Neural cell (in vitro differentiated cells): ENCODE measurements around the gene ATP5F1A. TPM values are rescaled to one million over a fixed set of nuclear protein-coding genes. Genes with fewer than 3 reads are reported as not detected.

Experiments used
- H2AFZ ChIP-seq: fragments of 200-600, 300-800 bp; sonication (generic), shearing (Covaris generic); 2 replicates; pipeline ENCODE4 v1.6.0; 2014; ENCODE audit warnings: low read depth, mild to moderate bottlenecking, antibody characterized with exemption, low read length, moderate library complexity
- H3F3A ChIP-seq: fragments of 200-600 bp; shearing (Covaris generic); 2 replicates; pipeline ENCODE4 v1.6.1; 2016; ENCODE audit warnings: mild to moderate bottlenecking, moderate library complexity, mixed read lengths, antibody characterized with exemption, low read length; ENCODE audit not compliant: insufficient read depth, poor library complexity, severe bottlenecking
- H3K27ac ChIP-seq: fragments of 200-600, 300-800 bp; sonication (generic), shearing (Covaris generic); 2 replicates; pipeline ENCODE4 v1.5.1; 2014; ENCODE audit warnings: mild to moderate bottlenecking, low read length, moderate library complexity
- H3K27me3 ChIP-seq: fragments of 300-800, 200-600 bp; sonication (generic), shearing (Covaris generic); 2 replicates; pipeline ENCODE4 v1.6.0; 2014; ENCODE audit warnings: mild to moderate bottlenecking, low read depth, low read length, moderate library complexity; ENCODE audit not compliant: insufficient read depth
- H3K36me3 ChIP-seq: fragments of 300-800, 200-600 bp; sonication (generic), shearing (Covaris generic); 2 replicates; pipeline ENCODE4 v1.5.1; 2014; ENCODE audit warnings: mild to moderate bottlenecking, antibody characterized with exemption, low read length, moderate library complexity; ENCODE audit not compliant: insufficient read depth
- H3K4me2 ChIP-seq: fragments of 300-800, 200-600 bp; sonication (generic), shearing (Covaris generic); 2 replicates; pipeline ENCODE4 v1.6.0; 2014; ENCODE audit warnings: mild to moderate bottlenecking, low read length
- H3K4me3 ChIP-seq: fragments of 300-800, 200-600 bp; sonication (generic), shearing (Covaris generic); 2 replicates; pipeline ENCODE4 v1.5.1; 2014; ENCODE audit warnings: mild to moderate bottlenecking, low read length, moderate library complexity
- H3K79me2 ChIP-seq: fragments of 200-600 bp; shearing (Covaris generic); replicated peaks from 2 replicates; pipeline ENCODE4 v1.6.0; 2014; ENCODE audit warnings: mild to moderate bottlenecking, low read length, moderate library complexity; ENCODE audit not compliant: insufficient read depth
- H3K9ac ChIP-seq: fragments of 300-800, 200-600 bp; sonication (generic), shearing (Covaris generic); 2 replicates; pipeline ENCODE4 v1.6.1; 2016; ENCODE audit warnings: mild to moderate bottlenecking, low read length, mixed read lengths
- H3K9me2 ChIP-seq: fragments of 200-600 bp; shearing (Covaris generic); 2 replicates; pipeline ENCODE4 v1.6.1; 2016; ENCODE audit warnings: mild to moderate bottlenecking, low read length, mixed read lengths; ENCODE audit not compliant: insufficient read depth
- H3K9me3 ChIP-seq: fragments of 200-600, 300-800 bp; sonication (generic), shearing (Covaris generic); 2 replicates; pipeline ENCODE4 v1.6.1; 2016; ENCODE audit warnings: mild to moderate bottlenecking, mixed run types, low read length, moderate library complexity, mixed read lengths
- H4K20me1 ChIP-seq: fragments of 200-600 bp; shearing (Covaris generic); 2 replicates; pipeline ENCODE4 v1.6.1; 2016; ENCODE audit warnings: mild to moderate bottlenecking, mixed run types; ENCODE audit not compliant: insufficient read depth
- CTCF ChIP-seq: fragments of 450-650 bp; IDR thresholded peaks from 2 replicates; pipeline ENCODE4 v1.5.1; 2014; ENCODE audit warnings: antibody characterized with exemption, mild to moderate bottlenecking, moderate library complexity; ENCODE audit not compliant: poor library complexity, severe bottlenecking
- EP300 ChIP-seq: fragments of 450-650 bp; conservative IDR thresholded peaks from 2 replicates; pipeline ENCODE4 v1.6.1; 2014; ENCODE audit warnings: antibody characterized with exemption, mild to moderate bottlenecking, moderate library complexity; ENCODE audit not compliant: poor library complexity, severe bottlenecking
- EZH2 ChIP-seq: fragments of 200-600, 300-800 bp; shearing (Covaris generic), sonication (generic); IDR thresholded peaks from 2 replicates; pipeline ENCODE4 v1.6.1; 2014; ENCODE audit warnings: antibody characterized with exemption, low read length, borderline replicate concordance, mild to moderate bottlenecking; ENCODE audit not compliant: insufficient read depth, poor library complexity, severe bottlenecking
- MXI1 ChIP-seq: fragments of 450-650 bp; conservative IDR thresholded peaks from 2 replicates; pipeline ENCODE4 v1.6.1; 2014; ENCODE audit warnings: antibody characterized with exemption, mild to moderate bottlenecking; ENCODE audit not compliant: poor library complexity, severe bottlenecking
- POLR2AphosphoS5 ChIP-seq: IDR thresholded peaks from 2 replicates; pipeline ENCODE4 v1.6.1; 2012
- RAD21 ChIP-seq: fragments of 450-650 bp; conservative IDR thresholded peaks from 2 replicates; pipeline ENCODE4 v1.6.1; 2014; ENCODE audit warnings: antibody characterized with exemption, mild to moderate bottlenecking, moderate library complexity
- REST ChIP-seq: IDR thresholded peaks from 2 replicates; pipeline ENCODE4 v1.6.1; 2012; ENCODE audit warnings: borderline replicate concordance
- SMC3 ChIP-seq: fragments of 450-650 bp; conservative IDR thresholded peaks from 2 replicates; pipeline ENCODE4 v1.6.1; 2014; ENCODE audit warnings: antibody characterized with exemption, mild to moderate bottlenecking, moderate library complexity; ENCODE audit not compliant: poor library complexity
- TAF1 ChIP-seq: IDR thresholded peaks from 2 replicates; pipeline ENCODE4 v1.6.1; 2012; ENCODE audit warnings: low read depth
- polyA plus RNA-seq: library from polyadenylated mRNA; depleted of rRNA; stranded (reverse); fragments of >200 nt; gene quantifications from 2 replicates; pipeline ENCODE4 v1.2.3, GENCODE V29; 2014

The ATP5F1A gene
- polyA plus RNA-seq, 1 donor from 2014 or later: 1,949 TPM

GRCh38 chr18:46062781-46063180 lies 35.3 kb downstream of the ATP5F1A start:
- Histone ChIP-seq H3K9me3 (no peaks in the 10 kb centered on the region), H2AFZ (no peak overlapping the region), H4K20me1 (no peaks in the 10 kb centered on the region), H3K27me3 (no peaks in the 10 kb centered on the region), H3F3A (no peaks in the 10 kb centered on the region), H3K9ac (no peak overlapping the region), H3K36me3 (no peaks in the 10 kb centered on the region), H3K4me3 (no peak overlapping the region), H3K9me2 (no peaks in the 10 kb centered on the region), H3K4me2 (no peak overlapping the region), H3K79me2 (no peaks in the 10 kb centered on the region), H3K27ac (no peak overlapping the region)
- TF ChIP-seq EZH2: no peak
- TF ChIP-seq RAD21: no peak
- TF ChIP-seq CTCF: no peak
- TF ChIP-seq EP300: no peak
- no peak for TF ChIP-seq SMC3
- no peak for TF ChIP-seq MXI1
- no peak for TF ChIP-seq POLR2AphosphoS5
- TF ChIP-seq REST: no peak
- no peak for TF ChIP-seq TAF1

- no peak for TF ChIP-seq REST
- no peak for TF ChIP-seq SMC3
- TF ChIP-seq MXI1: no peak
- no peak for TF ChIP-seq EZH2
- no peak for TF ChIP-seq CTCF
- no peak for TF ChIP-seq TAF1
- TF ChIP-seq RAD21: no peak
- TF ChIP-seq POLR2AphosphoS5: no peak
- TF ChIP-seq EP300: no peak
- Histone ChIP-seq H3K36me3 (no peaks in the 10 kb centered on the region), H3K9me3 (no peaks in the 10 kb centered on the region), H4K20me1 (no peaks in the 10 kb centered on the region), H2AFZ (no peak overlapping the region), H3K27me3 (no peaks in the 10 kb centered on the region), H3K27ac (no peak overlapping the region), H3K79me2 (no peaks in the 10 kb centered on the region), H3F3A (no peaks in the 10 kb centered on the region), H3K9ac (no peak overlapping the region), H3K4me2 (no peak overlapping the region), H3K9me2 (no peaks in the 10 kb centered on the region), H3K4me3 (no peak overlapping the region)
These were observed 36.3 kb downstream of the ATP5F1A start for GRCh38 chr18:46061796-46062195.
